Measurements from ENCODE around the gene MKRN2. TPM values are rescaled to one million over a fixed set of nuclear protein-coding genes. Genes with fewer than 3 reads are reported as not detected.
A peak's percentile ranks its signal among the peaks of the same experiment; 100 is the strongest.

The MKRN2 gene
- polyA plus RNA-seq, 4 donors: 12.7 to 34.3 (median 14.6) TPM

- FAIRE-seq (no peak), DNase-seq (no peak)
- no peaks in the 10 kb centered on the region for H3K27me3 ChIP-seq (ENCODE audit: control insufficient read depth in 3 of 3, insufficient read depth in 3 of 3, low read length in 3 of 3)
- no peaks in the 10 kb centered on the region for H3K4me1 ChIP-seq (ENCODE audit: control insufficient read depth in 3 of 3, insufficient read depth in 2 of 3, low read depth in 1 of 3, low read length in 2 of 3)
- no peak overlapping the region for H3K4me3 ChIP-seq (ENCODE audit: low read depth in 1 of 3, low read length in 3 of 3)
- peaks cover 29 to 82% (median 29%) of the 10 kb centered on the region in 3 donors for H3K36me3 ChIP-seq (ENCODE audit: control insufficient read depth in 3 of 3, insufficient read depth in 2 of 3, low read depth in 1 of 3, low read length in 3 of 3)
- no peak overlapping the region for H3K27ac ChIP-seq (ENCODE audit: low read depth in 1 of 3, low read length in 2 of 3)
- 65 to 84% (median 80%) methylated on average over 7 of the region's 7 CpGs for WGBS, 3 donors
- H3K9me3 ChIP-seq (ENCODE audit: control insufficient read depth in 2 of 2, insufficient read depth in 1 of 2, low read depth in 1 of 2, low read length in 1 of 2): peaks cover 0 to 3% of the 10 kb centered on the region in 2 donors
Observed at GRCh38 chr3:12574661-12575060, 17.8 kb downstream of the MKRN2 start.

DNA sequence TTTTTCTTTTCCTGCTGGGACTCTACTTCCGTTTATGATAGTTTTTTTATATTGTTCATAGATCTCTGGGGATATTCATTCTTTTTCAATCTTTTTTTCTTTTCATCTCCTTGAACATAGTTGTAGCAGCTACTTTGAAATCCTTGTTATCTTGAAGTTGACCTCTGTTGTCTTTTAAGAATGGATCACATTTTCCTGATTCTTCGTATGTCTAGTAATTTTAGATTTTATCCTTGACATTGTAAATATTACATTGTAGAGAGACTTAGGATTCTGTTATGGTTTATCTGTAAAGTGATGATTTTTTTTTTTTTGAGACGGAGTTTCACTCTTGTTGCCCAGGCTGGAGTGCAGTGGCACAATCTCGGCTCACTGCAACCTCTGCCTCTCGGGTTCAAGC is 20.5 kb downstream of the MKRN2 start:
- H3K4me1 ChIP-seq (ENCODE audit: control insufficient read depth in 3 of 3, insufficient read depth in 2 of 3, low read depth in 1 of 3, low read length in 2 of 3): no peaks in the 10 kb centered on the region
- DNase-seq (no peak), FAIRE-seq (no peak)
- no peak overlapping the region for H3K4me3 ChIP-seq (ENCODE audit: low read depth in 1 of 3, low read length in 3 of 3)
- peaks cover 28 to 83% (median 31%) of the 10 kb centered on the region in 3 donors for H3K36me3 ChIP-seq (ENCODE audit: control insufficient read depth in 3 of 3, insufficient read depth in 2 of 3, low read depth in 1 of 3, low read length in 3 of 3)
- no peak overlapping the region for H3K27ac ChIP-seq (ENCODE audit: low read depth in 1 of 3, low read length in 2 of 3)
- no peaks in the 10 kb centered on the region for H3K27me3 ChIP-seq (ENCODE audit: control insufficient read depth in 3 of 3, insufficient read depth in 3 of 3, low read length in 3 of 3)
- peaks cover 0 to 3% of the 10 kb centered on the region in 2 donors for H3K9me3 ChIP-seq (ENCODE audit: control insufficient read depth in 2 of 2, insufficient read depth in 1 of 2, low read depth in 1 of 2, low read length in 1 of 2)
- WGBS, 3 donors: 91 to 93% (median 93%) methylated on average over 5 of the region's 5 CpGs

DNA sequence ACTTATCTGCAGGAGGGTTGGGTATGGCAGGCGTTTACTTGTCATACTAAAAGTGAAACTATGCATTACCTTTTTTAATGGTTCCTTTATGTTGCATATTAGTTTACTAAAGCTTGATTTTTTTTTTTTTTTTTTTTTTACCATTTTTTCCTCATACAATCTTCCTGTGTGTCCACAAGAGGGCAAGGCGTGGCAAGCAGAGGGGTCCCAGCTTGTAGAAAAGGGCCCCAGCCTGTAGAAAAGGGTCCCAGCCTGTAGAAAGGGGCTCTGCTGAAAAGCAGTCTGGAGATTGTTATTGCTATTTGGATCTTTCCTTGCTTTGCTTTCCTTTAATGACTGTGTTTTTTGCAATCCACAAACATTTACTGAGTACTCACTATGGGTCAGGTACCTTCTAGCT is 21.9 kb downstream of the MKRN2 start:
- peaks cover 0 to 3% of the 10 kb centered on the region in 2 donors for H3K9me3 ChIP-seq (ENCODE audit: control insufficient read depth in 2 of 2, insufficient read depth in 1 of 2, low read depth in 1 of 2, low read length in 1 of 2)
- no peak overlapping the region for H3K27ac ChIP-seq (ENCODE audit: low read depth in 1 of 3, low read length in 2 of 3)
- H3K4me3 ChIP-seq (ENCODE audit: low read depth in 1 of 3, low read length in 3 of 3): no peak overlapping the region
- H3K27me3 ChIP-seq (ENCODE audit: control insufficient read depth in 3 of 3, insufficient read depth in 3 of 3, low read length in 3 of 3): no peaks in the 10 kb centered on the region
- DNase-seq (no peak), FAIRE-seq (no peak)
- H3K36me3 ChIP-seq (ENCODE audit: control insufficient read depth in 3 of 3, insufficient read depth in 2 of 3, low read depth in 1 of 3, low read length in 3 of 3): peaks cover 32 to 75% (median 33%) of the 10 kb centered on the region in 3 donors
- 63 to 75% (median 74%) methylated on average over 2 of the region's 2 CpGs for WGBS, 3 donors
- no peaks in the 10 kb centered on the region for H3K4me1 ChIP-seq (ENCODE audit: control insufficient read depth in 3 of 3, insufficient read depth in 2 of 3, low read depth in 1 of 3, low read length in 2 of 3)

- H3K4me1 ChIP-seq (ENCODE audit: control insufficient read depth in 3 of 3, insufficient read depth in 2 of 3, low read depth in 1 of 3, low read length in 2 of 3): no peaks in the 10 kb centered on the region
- 82 to 97% (median 85%) methylated on average over 3 of the region's 3 CpGs for WGBS, 3 donors
- H3K36me3 ChIP-seq (ENCODE audit: control insufficient read depth in 3 of 3, insufficient read depth in 2 of 3, low read depth in 1 of 3, low read length in 3 of 3): peaks cover 38 to 75% (median 40%) of the 10 kb centered on the region in 3 donors
- FAIRE-seq: no peak
- H3K27me3 ChIP-seq (ENCODE audit: control insufficient read depth in 3 of 3, insufficient read depth in 3 of 3, low read length in 3 of 3): no peaks in the 10 kb centered on the region
- H3K9me3 ChIP-seq (ENCODE audit: control insufficient read depth in 2 of 2, insufficient read depth in 1 of 2, low read depth in 1 of 2, low read length in 1 of 2): peaks cover 0 to 3% of the 10 kb centered on the region in 2 donors
- H3K4me3 ChIP-seq (ENCODE audit: low read depth in 1 of 3, low read length in 3 of 3): no peak overlapping the region
- DNase-seq: no peak
- H3K27ac ChIP-seq (ENCODE audit: low read depth in 1 of 3, low read length in 2 of 3): peak overlapping the region in 1 of 3 donors; percentile 0
Observed at GRCh38 chr3:12579456-12579855, 22.6 kb downstream of the MKRN2 start.

DNA sequence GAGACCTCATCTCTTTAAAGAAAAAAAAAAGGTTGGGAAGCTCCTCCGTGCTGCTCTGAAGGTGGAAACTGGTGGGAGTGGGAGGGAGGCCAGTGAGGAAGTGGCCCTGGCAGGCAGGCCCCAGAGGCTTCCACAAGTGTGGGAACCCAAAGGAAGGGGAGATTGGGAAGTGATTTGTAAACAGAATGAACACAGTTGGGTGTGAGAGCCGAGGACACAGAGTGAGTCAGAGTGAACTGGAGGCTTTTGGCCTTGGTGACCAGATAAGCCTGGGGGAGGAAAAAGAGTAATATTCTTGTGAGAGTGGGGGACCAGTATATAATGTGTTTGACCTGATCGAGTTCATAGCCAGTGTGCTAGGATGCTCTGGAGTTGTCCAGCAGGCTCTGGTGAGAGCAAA is 23.0 kb downstream of the MKRN2 start:
- DNase-seq: no peak
- FAIRE-seq: no peak
- Histone ChIP-seq H3K4me3 (ENCODE audit: low read depth in 1 of 3, low read length in 3 of 3) (no peak overlapping the region), H3K27me3 (ENCODE audit: control insufficient read depth in 3 of 3, insufficient read depth in 3 of 3, low read length in 3 of 3) (no peaks in the 10 kb centered on the region), H3K4me1 (ENCODE audit: control insufficient read depth in 3 of 3, insufficient read depth in 2 of 3, low read depth in 1 of 3, low read length in 2 of 3) (no peaks in the 10 kb centered on the region), H3K36me3 (ENCODE audit: control insufficient read depth in 3 of 3, insufficient read depth in 2 of 3, low read depth in 1 of 3, low read length in 3 of 3) (peaks cover 37 to 75% (median 40%) of the 10 kb centered on the region in 3 donors), H3K27ac (ENCODE audit: low read depth in 1 of 3, low read length in 2 of 3) (peak overlapping the region in 1 of 3 donors; percentile 0), H3K9me3 (ENCODE audit: control insufficient read depth in 2 of 2, insufficient read depth in 1 of 2, low read depth in 1 of 2, low read length in 1 of 2) (peaks cover 0 to 3% of the 10 kb centered on the region in 2 donors)
- WGBS, 3 donors: 55 to 66% (median 55%) methylated on average over 3 of the region's 3 CpGs

DNA sequence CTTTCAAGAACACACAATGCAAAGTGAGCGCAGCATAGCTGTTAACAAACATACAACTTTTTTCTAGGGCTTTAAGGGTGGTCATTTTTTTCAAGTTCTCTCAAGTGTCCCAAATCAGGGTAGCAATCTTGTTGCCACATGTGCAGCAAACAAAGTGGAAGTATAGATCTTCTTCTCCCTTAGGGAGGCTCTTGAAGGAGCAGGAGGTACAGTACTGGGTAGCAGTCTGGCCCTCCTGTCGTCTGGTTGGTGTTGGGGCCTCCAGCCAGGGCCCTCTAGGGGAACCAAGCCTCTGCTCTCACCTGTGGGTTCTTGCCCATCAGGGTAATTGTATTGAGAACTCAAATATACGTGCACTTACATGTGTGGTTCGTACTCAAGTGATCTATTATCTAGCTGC is 25.8 kb downstream of the MKRN2 start:
- Histone ChIP-seq H3K27ac (ENCODE audit: low read depth in 1 of 3, low read length in 2 of 3) (no peak overlapping the region), H3K4me3 (ENCODE audit: low read depth in 1 of 3, low read length in 3 of 3) (no peak overlapping the region), H3K9me3 (ENCODE audit: control insufficient read depth in 2 of 2, insufficient read depth in 1 of 2, low read depth in 1 of 2, low read length in 1 of 2) (no peaks in the 10 kb centered on the region), H3K36me3 (ENCODE audit: control insufficient read depth in 3 of 3, insufficient read depth in 2 of 3, low read depth in 1 of 3, low read length in 3 of 3) (peaks cover 29 to 71% (median 35%) of the 10 kb centered on the region in 3 donors), H3K27me3 (ENCODE audit: control insufficient read depth in 3 of 3, insufficient read depth in 3 of 3, low read length in 3 of 3) (no peaks in the 10 kb centered on the region), H3K4me1 (ENCODE audit: control insufficient read depth in 3 of 3, insufficient read depth in 2 of 3, low read depth in 1 of 3, low read length in 2 of 3) (no peaks in the 10 kb centered on the region)
- FAIRE-seq (no peak), DNase-seq (no peak)
- WGBS, 3 donors: 78 to 90% (median 86%) methylated on average over 4 of the region's 4 CpGs

GRCh38 chr3:12583280-12583679 is 26.4 kb downstream of the MKRN2 start:
- Histone ChIP-seq H3K36me3 (ENCODE audit: control insufficient read depth in 3 of 3, insufficient read depth in 2 of 3, low read depth in 1 of 3, low read length in 3 of 3) (peaks cover 25 to 70% (median 33%) of the 10 kb centered on the region in 3 donors), H3K4me3 (ENCODE audit: low read depth in 1 of 3, low read length in 3 of 3) (no peak overlapping the region), H3K27me3 (ENCODE audit: control insufficient read depth in 3 of 3, insufficient read depth in 3 of 3, low read length in 3 of 3) (no peaks in the 10 kb centered on the region), H3K9me3 (ENCODE audit: control insufficient read depth in 2 of 2, insufficient read depth in 1 of 2, low read depth in 1 of 2, low read length in 1 of 2) (no peaks in the 10 kb centered on the region), H3K27ac (ENCODE audit: low read depth in 1 of 3, low read length in 2 of 3) (no peak overlapping the region), H3K4me1 (ENCODE audit: control insufficient read depth in 3 of 3, insufficient read depth in 2 of 3, low read depth in 1 of 3, low read length in 2 of 3) (no peaks in the 10 kb centered on the region)
- DNase-seq (peak in 1 of 2 donors; percentile 22), FAIRE-seq (no peak)

DNA sequence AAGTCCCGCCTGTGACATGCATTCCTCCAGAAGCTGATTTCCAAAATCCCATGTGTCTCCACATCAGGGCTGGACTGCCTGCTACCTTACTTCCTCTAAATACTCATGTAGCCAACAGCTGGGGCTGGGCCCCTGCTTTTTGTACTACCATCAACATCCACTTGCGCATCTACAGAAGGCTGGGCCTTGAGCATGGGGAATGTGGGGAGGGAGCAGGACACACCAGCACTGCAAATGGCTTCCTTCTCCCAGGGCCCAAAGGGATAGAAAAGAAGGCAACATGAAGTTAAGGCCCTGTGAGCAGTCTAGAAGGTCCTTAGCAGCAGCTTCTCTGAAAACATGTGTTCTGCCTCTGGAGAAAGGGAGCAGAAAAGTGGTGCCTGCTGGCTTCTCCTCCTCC is 27.2 kb downstream of the MKRN2 start:
- no peaks in the 10 kb centered on the region for H3K9me3 ChIP-seq (ENCODE audit: control insufficient read depth in 2 of 2, insufficient read depth in 1 of 2, low read depth in 1 of 2, low read length in 1 of 2)
- WGBS, 3 donors: 95 to 98% (median 97%) methylated on average over 2 of the region's 2 CpGs
- DNase-seq: no peak
- H3K36me3 ChIP-seq (ENCODE audit: control insufficient read depth in 3 of 3, insufficient read depth in 2 of 3, low read depth in 1 of 3, low read length in 3 of 3): peaks cover 25 to 68% (median 38%) of the 10 kb centered on the region in 3 donors
- FAIRE-seq: no peak
- H3K27me3 ChIP-seq (ENCODE audit: control insufficient read depth in 3 of 3, insufficient read depth in 3 of 3, low read length in 3 of 3): no peaks in the 10 kb centered on the region
- no peak overlapping the region for H3K27ac ChIP-seq (ENCODE audit: low read depth in 1 of 3, low read length in 2 of 3)
- no peak overlapping the region for H3K4me3 ChIP-seq (ENCODE audit: low read depth in 1 of 3, low read length in 3 of 3)
- H3K4me1 ChIP-seq (ENCODE audit: control insufficient read depth in 3 of 3, insufficient read depth in 2 of 3, low read depth in 1 of 3, low read length in 2 of 3): no peaks in the 10 kb centered on the region

- H3K36me3 ChIP-seq (ENCODE audit: control insufficient read depth in 3 of 3, insufficient read depth in 2 of 3, low read depth in 1 of 3, low read length in 3 of 3): peaks cover 22 to 66% (median 37%) of the 10 kb centered on the region in 3 donors
- DNase-seq: no peak
- no peak overlapping the region for H3K27ac ChIP-seq (ENCODE audit: low read depth in 1 of 3, low read length in 2 of 3)
- H3K27me3 ChIP-seq (ENCODE audit: control insufficient read depth in 3 of 3, insufficient read depth in 3 of 3, low read length in 3 of 3): no peaks in the 10 kb centered on the region
- H3K4me1 ChIP-seq (ENCODE audit: control insufficient read depth in 3 of 3, insufficient read depth in 2 of 3, low read depth in 1 of 3, low read length in 2 of 3): no peaks in the 10 kb centered on the region
- FAIRE-seq: no peak
- WGBS, 3 donors: 92 to 93% (median 93%) methylated on average over 3 of the region's 3 CpGs
- no peak overlapping the region for H3K4me3 ChIP-seq (ENCODE audit: low read depth in 1 of 3, low read length in 3 of 3)
- no peaks in the 10 kb centered on the region for H3K9me3 ChIP-seq (ENCODE audit: control insufficient read depth in 2 of 2, insufficient read depth in 1 of 2, low read depth in 1 of 2, low read length in 1 of 2)
Observed at GRCh38 chr3:12585181-12585580, 28.3 kb downstream of the MKRN2 start.
